ENCODE results near the gene MS4A15. TPM values are rescaled to one million over a fixed set of nuclear protein-coding genes. Genes with fewer than 3 reads are reported as not detected.

Gene MS4A15
- total RNA-seq, 2 donors from 2014 or later, result not detected

GRCh38 chr11:60780774-60781173, 24.1 kb downstream of the MS4A15 start:
- intact Hi-C loops (cut with DNase I), result no loop called here
- Histone ChIP-seq H3K4me1 (peaks cover under 1% of the 10 kb centered on the region), H3K9me3 (no peaks in the 10 kb centered on the region), H3K27ac (no peak overlapping the region), H3K27me3 (no peaks in the 10 kb centered on the region), H3K36me3 (replicated peaks in 1 of 2; ENCODE audit: insufficient read depth in 1 of 2, low read depth in 2 of 2) (no peaks in the 10 kb centered on the region), H3K4me3 (no peak overlapping the region)
- TF ChIP-seq POLR2A (IDR thresholded peaks at IDR 0.05) (no peak), CTCF (IDR thresholded peaks at IDR 0.05) (no peak)
- ATAC-seq (no peak), DNase-seq (no peak)

DNA sequence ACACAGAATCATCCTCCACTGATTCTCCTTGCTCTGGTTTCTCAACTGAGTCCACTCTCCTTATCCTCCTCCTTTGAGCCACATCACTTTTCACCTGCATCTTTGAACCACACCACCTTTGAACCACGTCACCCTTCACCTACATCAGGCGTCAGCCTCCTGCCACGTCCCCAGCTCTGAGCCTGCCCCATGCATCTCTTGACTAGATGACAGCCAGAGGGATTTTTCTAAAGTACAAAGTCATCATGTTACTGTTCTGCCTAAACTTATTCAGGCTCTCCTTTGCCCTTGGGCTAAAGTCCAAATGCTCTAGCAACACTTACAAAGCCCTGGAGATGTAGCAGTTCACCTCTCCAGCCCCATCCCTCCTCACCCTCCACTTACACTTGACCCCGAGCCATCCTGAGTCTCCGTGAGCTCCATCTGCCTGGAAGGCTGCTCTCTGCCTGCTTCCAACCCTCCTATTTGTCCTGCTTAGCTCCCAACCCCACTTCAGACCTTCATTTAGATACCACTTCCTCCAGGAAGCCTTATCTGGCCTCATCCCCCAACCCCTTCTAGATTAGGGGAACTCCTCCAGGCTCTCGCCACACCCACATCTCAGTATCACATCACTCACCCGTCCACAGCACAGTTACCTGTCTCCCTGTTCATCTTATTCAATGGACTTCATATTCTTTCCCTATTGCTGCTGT, 24.8 kb downstream of the MS4A15 start:
- no peaks in the 10 kb centered on the region for H3K9me3 ChIP-seq
- no peaks in the 10 kb centered on the region for H3K4me1 ChIP-seq
- intact Hi-C loops (cut with DNase I), result no loop called here
- DNase-seq (no peak), ATAC-seq (no peak)
- no peak for TF ChIP-seq CTCF (IDR thresholded peaks at IDR 0.05)
- no peak for TF ChIP-seq POLR2A (IDR thresholded peaks at IDR 0.05)
- H3K27ac ChIP-seq, result no peak overlapping the region
- no peaks in the 10 kb centered on the region for H3K27me3 ChIP-seq
- no peaks in the 10 kb centered on the region for H3K36me3 ChIP-seq (replicated peaks in 1 of 2; ENCODE audit: insufficient read depth in 1 of 2, low read depth in 2 of 2)
- no peak overlapping the region for H3K4me3 ChIP-seq
- 70 to 72% methylated on average over 7 of the region's 7 CpGs for WGBS, 2 donors

DNA sequence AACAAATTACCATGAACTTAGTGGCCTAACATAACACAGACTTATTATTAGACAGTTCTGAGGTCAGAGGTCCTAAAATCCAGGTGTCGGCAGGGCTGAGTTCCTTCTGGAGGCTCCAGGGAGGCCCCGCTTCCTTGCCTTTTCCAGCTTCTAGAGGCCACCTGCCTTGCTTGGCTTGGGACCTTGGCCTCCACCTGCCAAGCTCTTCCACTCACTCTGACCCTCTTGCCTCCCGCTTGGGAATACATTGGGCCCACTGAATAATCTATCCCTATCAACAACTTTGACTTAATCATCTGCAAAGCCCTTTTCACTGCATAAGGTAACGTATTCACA, 25.3 kb downstream of the MS4A15 start:
- intact Hi-C loops (cut with DNase I), result no loop called here
- no peak for TF ChIP-seq POLR2A (IDR thresholded peaks at IDR 0.05)
- no peak for TF ChIP-seq CTCF (IDR thresholded peaks at IDR 0.05)
- WGBS, 2 donors, result 90 to 93% methylated on average over 4 of the region's 4 CpGs

GRCh38 chr11:60782393-60783140, 25.9 kb downstream of the MS4A15 start:
- Histone ChIP-seq H3K27ac (no peak overlapping the region), H3K9me3 (no peaks in the 10 kb centered on the region), H3K27me3 (no peaks in the 10 kb centered on the region), H3K4me1 (no peaks in the 10 kb centered on the region), H3K4me3 (no peak overlapping the region), H3K36me3 (replicated peaks in 1 of 2; ENCODE audit: insufficient read depth in 1 of 2, low read depth in 2 of 2) (no peaks in the 10 kb centered on the region)
- no peak for TF ChIP-seq POLR2A (IDR thresholded peaks at IDR 0.05)
- no peak for TF ChIP-seq CTCF (IDR thresholded peaks at IDR 0.05)
- 67 to 87% methylated on average over 11 to 12 of the region's 12 CpGs for WGBS, 2 donors
- ATAC-seq (no peak), DNase-seq (no peak)
- intact Hi-C loops (cut with DNase I), result no loop called here

More for the DNA sequence above, 25.3 kb downstream of the MS4A15 start:
- H3K4me1 ChIP-seq, result no peaks in the 10 kb centered on the region
- H3K36me3 ChIP-seq (replicated peaks in 1 of 2; ENCODE audit: insufficient read depth in 1 of 2, low read depth in 2 of 2), result no peaks in the 10 kb centered on the region
- ATAC-seq, result no peak
- no peaks in the 10 kb centered on the region for H3K27me3 ChIP-seq
- no peaks in the 10 kb centered on the region for H3K9me3 ChIP-seq
- no peak overlapping the region for H3K4me3 ChIP-seq
- no peak for DNase-seq
- H3K27ac ChIP-seq, result no peak overlapping the region

- no peak for DNase-seq
- no peak overlapping the region for H3K27ac ChIP-seq
- no peaks in the 10 kb centered on the region for H3K27me3 ChIP-seq
- 79 to 89% methylated on average over 7 to 8 of the region's 8 CpGs for WGBS, 2 donors
- intact Hi-C loops (cut with DNase I), result no loop called here
- H3K36me3 ChIP-seq (replicated peaks in 1 of 2; ENCODE audit: insufficient read depth in 1 of 2, low read depth in 2 of 2), result no peaks in the 10 kb centered on the region
- no peak for TF ChIP-seq POLR2A (IDR thresholded peaks at IDR 0.05)
- TF ChIP-seq CTCF (IDR thresholded peaks at IDR 0.05), result no peak
- ATAC-seq, result no peak
- no peak overlapping the region for H3K4me3 ChIP-seq
- H3K4me1 ChIP-seq, result no peaks in the 10 kb centered on the region
- H3K9me3 ChIP-seq, result no peaks in the 10 kb centered on the region
These were observed 26.4 kb downstream of the MS4A15 start for GRCh38 chr11:60783141-60783484.
